ENCODE results near the gene CA4. TPM values are rescaled to one million over a fixed set of nuclear protein-coding genes. Genes with fewer than 3 reads are reported as not detected.

Gene CA4
- not detected in 2 replicates for total RNA-seq (2011; cell fraction: chromatin; rRNA removed; ENCODE audit: low replicate concordance)
- not detected in 2 replicates for total RNA-seq (2011; cell fraction: nucleolus; rRNA removed)
- total RNA-seq (2011; cell fraction: nucleoplasm; rRNA removed): not detected in 2 replicates
- total RNA-seq (2014; rRNA removed) (not detected in 2 replicates), total RNA-seq (2014; rRNA removed; fragmentation: Illumina TruSeq; extraction: Trizol) (not detected in 2 replicates), total RNA-seq (2015; rRNA removed; fragmentation: Illumina TruSeq; extraction: Trizol) (not detected in 2 replicates), total RNA-seq (2021) (0.13 and 0.18 TPM in 2 replicates), polyA plus RNA-seq (2011; rRNA removed) (0.13 TPM in 1 of 2 replicates, not detected in the other), polyA plus RNA-seq (2014; fragmentation: Illumina TruSeq; extraction: Trizol) (not detected in 2 replicates), polyA plus RNA-seq (2014; fragmentation: Nextera tagmentation; extraction: Ambion mirVana) (not detected), polyA plus RNA-seq (2014; rRNA removed) (not detected in 2 replicates), polyA minus RNA-seq (2011; rRNA and poly(A)+ RNA removed) (not detected in 2 replicates), Bru-seq, nascent RNA (not detected), BruChase-seq, experiment 1, labeled RNA remaining after a 2-hour chase (not detected), BruChase-seq, experiment 2, labeled RNA remaining after a 6-hour chase (not detected)
- not detected in 2 replicates for polyA plus RNA-seq (2011; cell fraction: cytosol; rRNA removed)
- polyA plus RNA-seq (2011; cell fraction: nucleus; rRNA removed): 0.24 TPM in 1 of 2 replicates, not detected in the other
- not detected in 2 replicates for polyA plus RNA-seq (2012)
- polyA minus RNA-seq (2011; cell fraction: cytosol; rRNA and poly(A)+ RNA removed): not detected in 2 replicates
- not detected in 2 replicates for polyA minus RNA-seq (2011; cell fraction: nucleus; rRNA and poly(A)+ RNA removed)
- long read RNA-seq, experiment 1: 0 reads
- long read RNA-seq, experiment 2: 0 reads
- long read RNA-seq, experiment 3: 0 reads

GRCh38 chr17:60149691-60150582 lies at the start of gene CA4:
Gene CA4 (plus strand): TSS chr17:60149973. CDS start chr17:60150035, 62 bp downstream.
- Histone ChIP-seq H3K4me1 (replicated peaks in 1 of 2; ENCODE audit: control insufficient read depth in 2 of 2, insufficient read depth in 2 of 2, low read length in 2 of 2) (peaks cover 0 to 20% of the 10 kb centered on the region in 2 experiments; a peak in 2 of 5 replicates), H3K27me3 (ENCODE audit: control insufficient read depth in 2 of 2, insufficient read depth in 2 of 2, low read length in 2 of 2) (peaks cover 43 to 89% of the 10 kb centered on the region in 2 experiments; a peak in 4 of 5 replicates), H3K4me2 (ENCODE audit: insufficient read depth, low read length) (no peak within 1 kb of the TSS), H3K9me1 (ENCODE audit: control insufficient read depth, insufficient read depth, low read length) (no peaks in the 10 kb centered on the region), H3K4me3 (no peak within 1 kb of the TSS), H2AFZ (ENCODE audit: low read depth, low read length) (no peak within 1 kb of the TSS), H3K79me2 (ENCODE audit: control insufficient read depth, insufficient read depth, low read length) (no peaks in the 10 kb centered on the region), H3K9me3 (replicated peaks; ENCODE audit: control insufficient read depth, insufficient read depth, low read depth, low read length) (no peaks in the 10 kb centered on the region), H3K27ac (ENCODE audit: extremely low read depth, low read depth, low read length) (no peak within 1 kb of the TSS), H3K9ac (ENCODE audit: insufficient read depth in 1 of 2, low read depth in 2 of 2, low read length in 2 of 2) (no peak within 1 kb of the TSS), H4K20me1 (replicated peaks; ENCODE audit: control insufficient read depth, insufficient read depth, low read length) (no peaks in the 10 kb centered on the region; the same call in 1 of the 2 replicates), H3K36me3 (ENCODE audit: control insufficient read depth, insufficient read depth, low read length) (no peaks in the 10 kb centered on the region)
- CTCF ChIA-PET (ENCODE audit: low intra/inter-chr PET ratio): no interaction called here
- 0 out of 2 replicates have a peak, but pooled peaks have one; percentile 23 for TF ChIP-seq TFAP4 (CRISPR knock-in tag; IDR thresholded peaks at IDR 0.05; ENCODE audit: borderline replicate concordance)
- peak; percentile 61; the same call in 1 of the 2 replicates for TF ChIP-seq SAFB (IDR thresholded peaks at IDR 0.05; ENCODE audit: borderline replicate concordance, low read depth, low read length)
- no peak for TF ChIP-seq ZNF764 (CRISPR knock-in tag; IDR thresholded peaks at IDR 0.05; ENCODE audit: low read depth)
- TF ChIP-seq ZBTB11 (CRISPR knock-in tag; IDR thresholded peaks at IDR 0.05): peak in 1 of 3 experiments; percentile 78; a peak in 2 of 6 replicates
- no peak for TF ChIP-seq ZNF184 (CRISPR knock-in tag; IDR thresholded peaks at IDR 0.05)
- TF ChIP-seq HES1 (IDR thresholded peaks at IDR 0.05; ENCODE audit: low read depth): no peak
- ATAC-seq (peak; percentile 32; the same call in 1 of the 3 replicates), FAIRE-seq (no peak), DNase-seq (ENCODE audit: extremely low read depth in 1 of 4, low spot score in 3 of 4) (peak in 2 of 4 experiments; percentile 42 to 49)
- in situ Hi-C loops (cut with MboI) (loop anchor here (10.0 kb wide), 1 partner anchor 275 kb away; the partner anchor contains the start of gene CHCT1), intact Hi-C loops (cut with micrococcal nuclease) (loop anchor here (10.0 kb wide), 1 partner anchor 485 kb away; no protein-coding TSS in a partner anchor)
- 11% methylated on average over 26 of the region's 81 CpGs for WGBS (ENCODE audit: insufficient coverage, low coverage, missing lambda C conversion rate)
- no TSS peak for BruUV-seq (replicated peaks)
- POLR2A ChIA-PET: interaction anchor here (0.7 kb wide), 1 partner anchor 24 kb away, joined by 3 read pairs; no protein-coding TSS in a partner anchor
